Activated CD4-positive, alpha-beta memory T cell treated with anti-CD3 and anti-CD28 coated beads for 36 hours (primary cell): ENCODE data around the gene PRR35. TPM values are rescaled to one million over a fixed set of nuclear protein-coding genes. Genes with fewer than 3 reads are reported as not detected.

Source experiments
- CTCF ChIA-PET: fragments of 350-600 bp; sonication (Branson Sonifier 250); formaldehyde crosslinking; loops from one replicate; lab custom pipeline; 2021; ENCODE audit warnings: antibody characterized with exemption, inconsistent platforms; lab: Charles Lee
- POLR2A ChIA-PET: fragments of 350-600 bp; sonication (Branson Sonifier 250); formaldehyde crosslinking; loops from one replicate; lab custom pipeline; 2021; ENCODE audit warnings: antibody characterized with exemption; lab: Charles Lee
- DNase-seq: peaks from one replicate; pipeline ENCODE4 v3.0.0-alpha.2; 2020
- H3K27ac Mint-ChIP-seq: one replicate; pipeline ENCODE4 v1.8.0; 2021; ENCODE audit warnings: mixed read lengths
- H3K27me3 Mint-ChIP-seq: one replicate; pipeline ENCODE4 v1.8.0; 2021; ENCODE audit warnings: mixed read lengths
- H3K36me3 Mint-ChIP-seq: one replicate; pipeline ENCODE4 v1.8.0; 2021; ENCODE audit warnings: mixed read lengths
- H3K4me1 Mint-ChIP-seq: one replicate; pipeline ENCODE4 v1.8.0; 2021; ENCODE audit warnings: low read depth, mixed read lengths
- H3K4me3 Mint-ChIP-seq: one replicate; pipeline ENCODE4 v1.8.0; 2021; ENCODE audit warnings: mild to moderate bottlenecking, mixed read lengths
- H3K9me3 Mint-ChIP-seq: one replicate; pipeline ENCODE4 v1.8.0; 2021; ENCODE audit warnings: mixed read lengths
- intact Hi-C: fragments of 100-400 bp; cut with micrococcal nuclease; formaldehyde crosslinking; loops from one replicate; pipeline ENCODE4 v1.15.1; 2023
- total RNA-seq, 2 experiments: library from RNA; stranded (reverse); gene quantifications; one replicate each; pipeline ENCODE4 v1.2.3, GENCODE V29; 2021

PRR35 gene
- not detected for total RNA-seq

DNA sequence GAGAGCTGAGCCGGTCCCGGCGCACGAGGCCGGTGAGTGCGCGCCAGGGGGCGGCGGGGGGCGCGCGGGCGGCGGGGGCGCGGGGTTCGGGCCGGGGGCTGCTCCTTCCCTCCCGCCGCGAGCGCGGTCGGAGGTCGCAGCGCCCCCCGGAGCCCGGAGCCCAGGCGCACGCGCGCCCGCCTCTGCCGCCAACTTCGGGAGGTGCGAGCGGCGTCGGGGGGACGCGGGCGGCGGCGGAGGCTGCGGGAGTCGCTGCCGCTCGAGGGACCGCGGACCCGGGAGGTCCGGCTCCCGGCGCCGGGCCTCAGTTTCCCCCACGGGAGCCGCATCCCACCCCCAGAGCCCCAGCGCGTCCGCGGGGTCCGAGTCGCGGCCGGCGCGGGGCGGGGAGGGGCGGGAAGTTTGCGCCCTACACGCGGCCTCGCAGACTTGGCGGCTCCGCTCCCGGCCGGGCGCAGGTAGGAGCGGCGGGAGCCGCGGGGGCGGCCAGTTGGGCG is at the start of gene PRR35:
Gene PRR35 (plus strand): TSS at position 191 of the 497 bp plus-strand sequence. CDS start 2,901 bp downstream, outside the sequence.
- Mint-ChIP-seq H3K27ac (no peak within 1 kb of the TSS), H3K4me1 (no peaks in the 10 kb centered on the region), H3K36me3 (no peaks in the 10 kb centered on the region), H3K27me3 (peaks cover 7% of the 10 kb centered on the region), H3K4me3 (no peak within 1 kb of the TSS), H3K9me3 (no peaks in the 10 kb centered on the region)
- ChIA-PET POLR2A (no interaction called here), CTCF (no interaction called here)
- no peak for DNase-seq
- intact Hi-C loops, result no loop called here

DNA sequence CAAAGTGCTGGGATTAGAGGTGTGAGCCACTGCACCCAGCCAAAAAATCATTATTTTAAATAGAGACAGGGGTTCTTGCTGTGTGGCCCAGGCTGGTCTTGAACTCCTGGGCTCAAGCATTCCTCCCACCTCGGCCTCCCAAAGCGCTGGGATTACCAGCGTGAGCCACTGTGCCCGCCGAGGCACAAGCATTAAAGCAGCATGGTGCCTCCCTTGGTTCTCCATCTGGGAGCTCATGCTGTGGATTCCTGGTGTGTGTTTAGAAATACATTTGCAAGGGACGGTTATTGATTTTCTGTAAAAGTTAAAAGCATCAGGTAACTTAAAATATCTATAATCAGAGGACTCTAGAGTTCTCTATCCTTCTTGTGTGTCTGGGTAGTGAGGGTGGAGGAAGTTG is 47.4 kb upstream of the PRR35 start:
- POLR2A ChIA-PET, result no interaction called here

DNA sequence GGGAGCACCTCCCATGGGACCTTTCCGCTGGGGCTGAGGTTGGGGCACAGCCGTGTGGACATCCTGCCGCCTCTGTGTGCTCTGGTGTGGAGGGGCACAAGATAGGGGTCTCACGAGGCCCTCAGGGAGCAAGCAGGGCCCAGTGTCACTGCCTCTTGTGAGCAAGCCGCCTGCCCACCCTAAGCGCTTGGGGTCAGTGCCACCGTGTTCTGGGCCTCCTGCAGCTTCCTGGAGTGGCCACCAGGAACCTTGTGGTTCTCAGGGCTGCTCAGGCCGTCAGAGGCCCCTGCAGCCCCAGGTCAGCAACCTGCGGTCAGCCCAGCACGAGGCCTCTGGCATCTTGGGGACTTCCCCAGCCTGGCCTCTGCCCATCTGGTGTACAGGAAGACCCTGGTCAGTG is 46.2 kb upstream of the PRR35 start:
- CTCF ChIA-PET, result interaction anchor here (1.4 kb wide), 1 partner anchor 44 kb away, joined by 4 read pairs; no protein-coding TSS in a partner anchor
- Mint-ChIP-seq H3K36me3 (no peaks in the 10 kb centered on the region), H3K4me3 (no peak overlapping the region), H3K27me3 (no peaks in the 10 kb centered on the region), H3K9me3 (no peaks in the 10 kb centered on the region), H3K4me1 (no peaks in the 10 kb centered on the region), H3K27ac (no peak overlapping the region)
- intact Hi-C loops, result no loop called here
- POLR2A ChIA-PET, result no interaction called here
- no peak for DNase-seq

More for the DNA sequence above, 47.4 kb upstream of the PRR35 start:
- Mint-ChIP-seq H3K27me3 (no peaks in the 10 kb centered on the region), H3K9me3 (no peaks in the 10 kb centered on the region), H3K4me1 (no peaks in the 10 kb centered on the region), H3K4me3 (no peak overlapping the region), H3K36me3 (no peaks in the 10 kb centered on the region), H3K27ac (no peak overlapping the region)
- CTCF ChIA-PET, result no interaction called here
- DNase-seq, result no peak
- intact Hi-C loops, result no loop called here

DNA sequence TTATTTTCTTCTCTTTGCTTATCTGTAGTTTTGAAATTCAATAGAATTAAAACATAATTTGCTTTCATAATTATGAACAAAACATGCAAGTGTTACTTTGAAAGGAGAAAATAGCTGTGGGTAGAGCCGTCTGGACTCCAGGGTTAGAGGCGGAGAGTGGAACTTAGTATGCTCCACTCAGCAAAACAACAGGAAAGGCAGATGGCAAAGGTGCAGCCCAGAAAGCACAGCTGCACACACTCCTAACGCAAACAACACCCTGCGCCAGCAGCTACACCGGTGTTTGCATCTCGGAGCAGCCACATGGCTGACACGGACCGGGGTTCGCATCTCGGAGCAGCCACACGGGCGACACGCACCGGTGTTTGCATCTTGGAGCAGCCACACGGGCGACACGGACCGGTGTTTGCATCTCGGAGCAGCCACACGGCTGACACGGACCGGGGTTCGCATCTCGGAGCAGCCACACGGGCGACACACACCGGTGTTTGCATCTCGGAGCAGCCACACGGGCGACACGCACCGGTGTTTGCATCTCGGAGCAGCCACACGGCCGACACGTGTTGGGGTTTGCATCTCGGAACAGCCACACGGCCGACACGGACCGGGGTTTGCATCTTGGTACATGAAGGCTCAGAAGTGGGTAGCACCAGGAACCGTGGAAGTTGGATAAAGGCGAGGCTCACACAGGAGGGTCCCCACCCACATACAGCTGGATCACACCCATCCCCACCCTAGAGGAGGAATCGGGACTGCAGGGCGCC is 44.8 kb upstream of the PRR35 start:
- no peak for DNase-seq
- Mint-ChIP-seq H3K27ac (no peak overlapping the region), H3K9me3 (no peaks in the 10 kb centered on the region), H3K36me3 (no peaks in the 10 kb centered on the region), H3K27me3 (no peaks in the 10 kb centered on the region), H3K4me3 (no peak overlapping the region), H3K4me1 (no peaks in the 10 kb centered on the region)
- ChIA-PET POLR2A (interaction anchor here (1.4 kb wide), 1 partner anchor 76 kb away, joined by 3 read pairs; no protein-coding TSS in a partner anchor), CTCF (interaction anchor here (0.6 to 1.4 kb wide), 2 partner anchors 27 to 45 kb away, joined by 3 to 4 read pairs; no protein-coding TSS in a partner anchor)
- intact Hi-C loops, result no loop called here

DNA sequence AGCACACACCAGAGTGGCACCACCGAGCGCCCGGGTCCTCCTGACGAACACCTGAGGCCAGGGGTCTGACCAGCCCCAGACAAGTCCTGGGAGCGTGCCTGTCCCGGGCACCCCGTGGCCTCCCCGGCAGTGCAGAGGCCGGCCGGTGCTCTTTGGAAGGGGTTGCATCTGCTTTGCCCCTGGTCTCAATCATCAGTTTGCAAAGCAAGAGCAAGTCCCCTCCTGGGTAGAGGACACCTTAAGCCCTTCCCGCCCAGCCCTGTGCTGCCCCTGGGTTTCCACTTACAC is 44.3 kb upstream of the PRR35 start:
- CTCF ChIA-PET, result no interaction called here
- H3K4me3 Mint-ChIP-seq, result no peak overlapping the region
- DNase-seq, result no peak
- no peaks in the 10 kb centered on the region for H3K36me3 Mint-ChIP-seq
- no peaks in the 10 kb centered on the region for H3K4me1 Mint-ChIP-seq
- H3K27ac Mint-ChIP-seq, result no peak overlapping the region
- intact Hi-C loops, result no loop called here
- POLR2A ChIA-PET, result no interaction called here
- no peaks in the 10 kb centered on the region for H3K9me3 Mint-ChIP-seq
- H3K27me3 Mint-ChIP-seq, result no peaks in the 10 kb centered on the region

DNA sequence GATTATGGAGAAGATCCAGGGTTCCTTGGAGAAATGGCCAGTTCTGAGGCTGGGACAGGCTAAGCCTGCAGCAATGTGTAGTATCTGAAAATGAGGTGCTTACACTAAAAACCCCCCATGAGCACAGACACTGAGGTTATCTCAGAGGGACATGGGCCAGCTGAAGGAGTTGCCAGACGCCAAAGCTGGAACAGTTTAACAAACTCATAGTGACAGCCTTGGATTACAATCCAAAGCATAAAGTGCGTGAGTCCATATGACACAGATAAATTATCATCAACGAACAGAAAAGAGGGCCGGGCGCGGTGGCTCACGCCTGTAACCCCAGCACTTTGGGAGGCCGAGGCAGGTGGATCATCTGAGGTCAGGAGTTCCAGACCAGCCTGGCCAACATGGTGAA is 43.9 kb upstream of the PRR35 start:
- CTCF ChIA-PET, result no interaction called here
- Mint-ChIP-seq H3K9me3 (no peaks in the 10 kb centered on the region), H3K27ac (no peak overlapping the region), H3K4me3 (no peak overlapping the region), H3K4me1 (no peaks in the 10 kb centered on the region), H3K27me3 (no peaks in the 10 kb centered on the region), H3K36me3 (no peaks in the 10 kb centered on the region)
- no peak for DNase-seq
- POLR2A ChIA-PET, result no interaction called here
- intact Hi-C loops, result no loop called here

DNA sequence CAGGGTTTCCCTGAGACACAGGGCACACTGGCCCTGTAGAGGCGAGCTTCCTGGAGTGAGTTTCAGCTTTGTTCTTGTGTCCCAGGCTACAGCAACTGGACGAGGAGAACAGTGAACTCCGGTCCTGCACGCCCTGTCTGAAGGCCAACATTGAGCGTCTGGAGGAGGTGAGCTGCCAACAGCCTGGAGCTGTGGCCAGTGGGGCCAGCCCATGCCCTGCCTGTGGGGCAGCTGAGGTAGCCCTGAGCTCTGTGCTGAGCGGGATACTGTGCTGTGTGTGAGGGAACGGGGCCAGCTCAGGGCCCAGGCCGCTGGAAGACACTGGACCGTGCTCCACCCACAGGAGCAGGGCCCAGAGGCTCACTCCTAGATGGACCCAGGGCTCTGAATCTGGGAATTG is 41.3 kb upstream of the PRR35 start:
- Mint-ChIP-seq H3K9me3 (no peaks in the 10 kb centered on the region), H3K27me3 (no peaks in the 10 kb centered on the region), H3K36me3 (no peaks in the 10 kb centered on the region), H3K4me3 (no peak overlapping the region), H3K27ac (no peak overlapping the region), H3K4me1 (peaks cover 2% of the 10 kb centered on the region)
- ChIA-PET POLR2A (no interaction called here), CTCF (interaction anchor here (1.4 kb wide), 1 partner anchor 453 kb away, joined by 3 read pairs; no protein-coding TSS in a partner anchor)
- intact Hi-C loops, result no loop called here
- no peak for DNase-seq

DNA sequence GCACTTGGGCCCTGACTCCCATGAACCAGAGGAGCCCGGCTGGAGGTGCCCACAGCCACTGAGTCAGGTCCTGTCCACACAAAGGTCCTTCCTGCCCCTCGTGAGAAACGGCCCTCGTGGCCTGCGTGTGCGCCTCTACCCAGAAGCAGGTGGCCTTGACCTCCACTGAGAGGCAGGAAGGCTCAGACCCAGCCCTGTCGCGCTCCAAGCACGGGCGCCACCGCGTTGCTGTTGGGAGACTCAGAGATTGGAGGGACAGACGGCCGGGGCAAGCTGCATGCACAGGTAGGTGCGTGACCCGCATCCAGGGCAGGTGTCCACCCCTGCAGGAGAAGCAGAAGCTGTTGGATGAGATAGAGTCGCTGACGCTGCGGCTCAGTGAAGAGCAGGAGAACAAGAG is 40.8 kb upstream of the PRR35 start:
- ChIA-PET CTCF (interaction anchor here (1.4 kb wide), 1 partner anchor 454 kb away, joined by 3 read pairs; no protein-coding TSS in a partner anchor), POLR2A (no interaction called here)
- DNase-seq, result no peak
- Mint-ChIP-seq H3K27me3 (no peaks in the 10 kb centered on the region), H3K9me3 (no peaks in the 10 kb centered on the region), H3K27ac (no peak overlapping the region), H3K4me1 (peaks cover 8% of the 10 kb centered on the region), H3K4me3 (no peak overlapping the region), H3K36me3 (no peaks in the 10 kb centered on the region)
- intact Hi-C loops, result no loop called here

DNA sequence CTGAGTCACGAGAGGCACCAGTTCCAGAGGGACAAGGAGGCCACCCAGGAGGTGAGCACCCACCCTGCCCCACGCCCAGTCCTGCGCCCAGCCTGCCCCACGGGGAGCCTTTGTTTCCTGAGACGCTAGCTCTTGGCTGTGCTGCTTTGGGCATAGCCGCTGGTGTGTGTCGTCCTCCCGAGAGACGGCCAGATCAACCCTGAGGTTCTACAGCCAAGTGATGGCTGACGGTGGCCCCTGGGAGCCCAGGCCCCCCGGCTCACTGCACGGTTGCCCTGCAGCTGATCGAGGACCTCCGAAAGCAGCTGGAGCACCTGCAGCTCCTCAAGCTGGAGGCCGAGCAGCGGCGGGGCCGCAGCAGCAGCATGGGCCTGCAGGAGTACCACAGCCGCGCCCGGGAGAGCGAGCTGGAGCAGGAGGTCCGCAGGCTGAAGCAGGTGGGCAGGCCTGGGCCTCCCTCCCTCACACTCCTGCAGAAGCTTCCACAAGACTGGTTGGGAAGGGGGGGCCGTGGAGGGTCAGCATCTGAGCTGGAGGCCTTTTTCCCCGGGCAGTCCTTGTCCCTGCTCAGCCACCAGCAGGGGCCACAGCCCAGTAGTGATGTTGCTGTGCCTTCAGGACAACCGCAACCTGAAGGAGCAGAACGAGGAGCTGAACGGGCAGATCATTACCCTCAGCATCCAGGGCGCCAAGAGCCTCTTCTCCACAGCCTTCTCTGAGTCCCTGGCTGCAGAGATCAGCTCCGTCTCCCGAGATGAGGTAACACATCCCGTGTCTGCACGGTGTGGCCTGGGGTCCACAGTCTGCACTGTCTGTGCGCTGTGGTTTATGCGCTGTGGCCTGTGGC is 40.1 kb upstream of the PRR35 start:
- H3K27me3 Mint-ChIP-seq, result no peaks in the 10 kb centered on the region
- H3K9me3 Mint-ChIP-seq, result no peaks in the 10 kb centered on the region
- peaks cover 12% of the 10 kb centered on the region for H3K4me1 Mint-ChIP-seq
- H3K27ac Mint-ChIP-seq, result no peak overlapping the region
- H3K36me3 Mint-ChIP-seq, result no peaks in the 10 kb centered on the region
- ChIA-PET CTCF (interaction anchor here (1.4 kb wide), 1 partner anchor 455 kb away, joined by 3 read pairs; no protein-coding TSS in a partner anchor), POLR2A (no interaction called here)
- intact Hi-C loops, result no loop called here
- no peak overlapping the region for H3K4me3 Mint-ChIP-seq
- no peak for DNase-seq

DNA sequence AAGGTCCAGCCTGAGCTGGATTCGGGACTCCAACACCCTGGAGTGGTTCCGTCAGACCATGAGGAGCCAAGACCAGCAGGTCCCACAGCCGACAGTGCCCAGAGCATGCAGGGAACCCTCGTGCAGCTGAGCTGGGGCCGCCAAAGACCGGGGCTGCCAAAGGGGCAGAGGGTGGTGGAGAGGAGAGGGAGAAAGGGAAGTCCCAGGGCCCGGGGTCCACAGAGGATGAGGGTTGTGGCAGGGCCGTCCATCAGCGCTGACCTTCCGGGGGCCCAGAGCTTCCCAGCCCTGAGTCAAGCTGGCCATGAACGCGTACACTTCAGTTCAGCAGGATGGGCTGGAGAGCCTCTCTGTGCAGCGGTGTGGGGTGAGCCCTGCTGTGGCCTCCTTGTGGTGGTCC is 39.3 kb upstream of the PRR35 start:
- no peaks in the 10 kb centered on the region for H3K27me3 Mint-ChIP-seq

DNA sequence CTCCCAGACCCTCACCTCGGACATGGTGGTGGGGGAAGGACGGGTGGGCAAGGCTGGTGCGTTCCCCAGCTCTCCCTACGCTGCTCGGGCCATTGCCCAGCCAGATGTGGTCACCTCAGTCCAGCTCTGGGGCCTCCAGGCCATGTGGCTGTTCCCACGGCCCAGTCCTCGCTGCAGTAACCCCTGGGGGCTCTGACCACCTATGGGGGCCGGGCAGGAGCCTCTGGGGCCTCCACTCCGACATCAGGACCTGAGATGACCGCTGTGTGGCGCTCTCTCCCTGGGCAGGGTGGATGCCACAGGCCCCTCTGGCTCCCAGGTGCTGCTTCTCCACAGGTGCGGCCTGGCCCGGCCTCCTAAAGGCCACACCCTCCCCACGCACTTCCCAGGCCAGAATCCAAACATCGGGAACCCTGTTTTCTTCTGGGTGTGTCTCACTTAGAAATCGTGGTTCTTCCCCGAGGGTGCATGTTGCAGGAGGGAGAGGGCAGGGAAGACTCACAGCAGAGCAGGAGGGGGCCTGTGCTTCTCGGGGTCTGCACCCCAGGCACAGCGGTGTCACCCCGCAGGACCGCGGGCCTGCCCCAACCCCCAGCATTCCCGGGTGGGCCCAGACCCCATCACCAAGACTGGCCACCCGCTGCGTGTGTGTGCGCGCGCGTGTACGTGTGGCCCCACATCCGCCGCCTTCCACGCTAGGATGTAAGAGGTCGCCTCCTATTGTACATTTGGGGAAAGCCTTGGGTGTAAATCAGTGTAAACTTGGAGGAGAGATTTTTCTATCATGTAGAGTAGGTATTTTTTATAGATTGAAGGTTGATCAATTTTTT is 38.6 kb upstream of the PRR35 start:
- Mint-ChIP-seq H3K36me3 (peaks cover 3% of the 10 kb centered on the region), H3K27ac (no peak overlapping the region), H3K27me3 (no peaks in the 10 kb centered on the region), H3K4me1 (peaks cover 23% of the 10 kb centered on the region), H3K4me3 (no peak overlapping the region), H3K9me3 (no peaks in the 10 kb centered on the region)
- no peak for DNase-seq
- intact Hi-C loops, result no loop called here
- ChIA-PET POLR2A (no interaction called here), CTCF (no interaction called here)

More for the DNA sequence above, 39.3 kb upstream of the PRR35 start:
- no peaks in the 10 kb centered on the region for H3K9me3 Mint-ChIP-seq
- DNase-seq, result no peak
- POLR2A ChIA-PET, result no interaction called here
- peaks cover 19% of the 10 kb centered on the region for H3K4me1 Mint-ChIP-seq
- H3K4me3 Mint-ChIP-seq, result no peak overlapping the region
- intact Hi-C loops, result no loop called here
- CTCF ChIA-PET, result no interaction called here
- H3K36me3 Mint-ChIP-seq, result peaks cover 3% of the 10 kb centered on the region
- no peak overlapping the region for H3K27ac Mint-ChIP-seq
